ENCODE results near the gene LHX3. TPM values are rescaled to one million over a fixed set of nuclear protein-coding genes. Genes with fewer than 3 reads are reported as not detected.

The LHX3 gene
- total RNA-seq, 4 donors from 2014 or later = not detected

DNA sequence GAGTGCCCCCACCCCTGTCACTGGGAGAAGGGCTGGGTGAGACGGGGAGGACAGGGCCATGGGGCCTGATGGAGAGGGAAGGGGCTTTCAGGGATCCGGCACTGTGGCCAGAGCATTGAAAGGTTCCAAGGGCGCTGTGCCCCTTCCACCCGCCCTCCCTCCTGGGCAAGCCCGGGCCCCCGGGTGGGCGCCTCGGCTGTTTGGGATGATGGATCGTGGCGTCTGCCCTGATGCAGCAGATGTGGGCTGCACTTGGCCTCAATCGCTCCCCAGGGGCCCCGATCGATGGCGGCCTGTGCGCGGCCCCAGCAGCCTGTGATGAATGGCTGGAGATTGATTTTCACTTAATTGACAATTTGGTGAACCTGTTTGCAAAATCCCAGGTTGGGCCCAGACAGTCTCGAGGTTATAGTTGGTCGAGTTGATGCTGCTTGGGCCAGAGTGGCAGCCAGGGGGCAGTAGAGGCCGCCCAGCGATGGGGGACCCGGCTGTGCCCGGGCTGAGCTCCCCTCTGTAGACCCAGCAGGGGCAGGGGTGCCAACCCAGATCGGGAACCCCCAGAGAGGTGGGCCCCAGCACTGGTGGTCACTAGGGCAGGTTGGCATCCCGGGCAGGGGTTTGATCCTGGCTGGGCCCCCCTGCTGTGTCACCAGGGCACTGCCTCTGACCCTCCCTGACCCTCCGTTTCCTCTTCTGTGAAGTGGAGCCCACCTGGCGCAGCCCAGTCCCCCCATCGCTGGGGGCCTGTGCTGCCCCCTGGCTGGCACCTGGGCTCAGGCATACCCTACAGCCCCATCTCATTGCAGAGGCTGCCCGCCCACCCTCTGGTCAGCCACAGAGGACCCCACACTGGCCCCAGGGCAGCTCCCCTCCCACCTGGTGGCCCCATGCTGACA is 34.7 kb downstream of the LHX3 start:
- no peak for TF ChIP-seq POLR2A (IDR thresholded peaks at IDR 0.05)
- TF ChIP-seq, protein P1, sequence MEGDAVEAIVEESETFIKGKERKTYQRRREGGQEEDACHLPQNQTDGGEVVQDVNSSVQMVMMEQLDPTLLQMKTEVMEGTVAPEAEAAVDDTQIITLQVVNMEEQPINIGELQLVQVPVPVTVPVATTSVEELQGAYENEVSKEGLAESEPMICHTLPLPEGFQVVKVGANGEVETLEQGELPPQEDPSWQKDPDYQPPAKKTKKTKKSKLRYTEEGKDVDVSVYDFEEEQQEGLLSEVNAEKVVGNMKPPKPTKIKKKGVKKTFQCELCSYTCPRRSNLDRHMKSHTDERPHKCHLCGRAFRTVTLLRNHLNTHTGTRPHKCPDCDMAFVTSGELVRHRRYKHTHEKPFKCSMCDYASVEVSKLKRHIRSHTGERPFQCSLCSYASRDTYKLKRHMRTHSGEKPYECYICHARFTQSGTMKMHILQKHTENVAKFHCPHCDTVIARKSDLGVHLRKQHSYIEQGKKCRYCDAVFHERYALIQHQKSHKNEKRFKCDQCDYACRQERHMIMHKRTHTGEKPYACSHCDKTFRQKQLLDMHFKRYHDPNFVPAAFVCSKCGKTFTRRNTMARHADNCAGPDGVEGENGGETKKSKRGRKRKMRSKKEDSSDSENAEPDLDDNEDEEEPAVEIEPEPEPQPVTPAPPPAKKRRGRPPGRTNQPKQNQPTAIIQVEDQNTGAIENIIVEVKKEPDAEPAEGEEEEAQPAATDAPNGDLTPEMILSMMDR (IDR thresholded peaks at IDR 0.05) = peak in 3 of 4 experiments; percentile 11 to 39 (median 28)
- Histone ChIP-seq H3K4me3 (no peak overlapping the region), H3K27me3 (peaks cover 0 to 4% of the 10 kb centered on the region in 2 donors), H3K9me3 (no peaks in the 10 kb centered on the region), H3K4me1 (no peaks in the 10 kb centered on the region), H3K36me3 (no peaks in the 10 kb centered on the region), H3K27ac (no peak overlapping the region)
- no peak for DNase-seq
- intact Hi-C loops (cut with DNase I; ENCODE audit: low total_unique reads) = no loop called here

DNA sequence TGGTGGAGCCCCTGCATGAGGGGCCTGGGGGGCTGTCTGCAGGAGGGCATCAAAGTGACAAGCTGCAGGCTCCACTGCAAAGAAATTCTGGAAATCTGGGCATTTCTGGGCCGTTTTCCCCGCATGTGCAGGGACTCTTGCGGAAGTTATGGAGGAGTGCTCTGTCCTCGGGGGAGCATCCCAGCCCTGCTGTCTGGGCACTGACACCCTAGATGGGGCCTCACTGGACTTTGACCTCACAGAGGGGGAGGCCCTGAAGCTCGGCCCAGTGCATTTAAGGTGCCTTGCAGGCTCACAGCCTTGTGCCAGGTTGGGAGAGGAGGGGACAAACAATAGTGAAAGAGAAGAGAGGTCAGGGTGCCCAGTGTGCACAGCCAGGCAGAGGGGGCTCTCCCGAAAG is 35.4 kb downstream of the LHX3 start:
- no peak for TF ChIP-seq POLR2A (IDR thresholded peaks at IDR 0.05)
- TF ChIP-seq, protein P1 (IDR thresholded peaks at IDR 0.05) = no peak
- H3K27me3 ChIP-seq = peaks cover 0 to 4% of the 10 kb centered on the region in 2 donors
- H3K4me1 ChIP-seq = no peaks in the 10 kb centered on the region
- no peaks in the 10 kb centered on the region for H3K36me3 ChIP-seq
- H3K4me3 ChIP-seq = no peak overlapping the region
- no peak for DNase-seq
- no peak overlapping the region for H3K27ac ChIP-seq
- intact Hi-C loops (cut with DNase I; ENCODE audit: low total_unique reads) = no loop called here
- H3K9me3 ChIP-seq = no peaks in the 10 kb centered on the region

DNA sequence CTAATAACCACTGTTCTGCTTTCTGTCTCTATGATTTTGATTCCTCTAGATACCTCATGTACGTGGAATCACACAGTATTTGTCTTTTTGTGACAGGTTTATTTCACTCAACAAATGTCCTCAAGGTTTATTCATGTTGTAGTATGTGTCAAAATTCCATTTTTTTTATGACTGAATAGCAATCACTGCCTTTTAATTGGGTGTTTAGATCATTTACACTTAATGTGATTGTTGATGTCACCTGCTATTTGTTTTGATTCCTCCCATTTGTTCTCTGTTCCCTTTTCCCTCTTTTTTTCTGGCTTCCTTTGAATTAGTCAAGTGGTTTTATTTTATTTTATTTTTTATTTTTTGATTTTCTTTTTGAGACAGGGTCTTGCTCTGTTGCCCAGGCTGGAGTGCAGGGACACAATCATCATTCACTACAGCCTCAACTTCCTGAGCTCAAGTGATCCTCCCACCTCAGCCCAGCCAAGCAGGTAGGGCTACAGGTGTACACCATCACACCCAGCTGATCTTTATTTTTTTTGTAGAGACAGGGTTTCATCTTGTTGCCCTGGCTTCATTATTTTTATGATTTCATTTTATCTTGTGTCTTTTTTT is 41.6 kb downstream of the LHX3 start:
- no peak for DNase-seq
- no peaks in the 10 kb centered on the region for H3K4me1 ChIP-seq
- TF ChIP-seq, protein P1 (IDR thresholded peaks at IDR 0.05) = no peak
- TF ChIP-seq POLR2A (IDR thresholded peaks at IDR 0.05) = no peak
- H3K27ac ChIP-seq = no peak overlapping the region
- no peak overlapping the region for H3K4me3 ChIP-seq
- H3K27me3 ChIP-seq = no peaks in the 10 kb centered on the region
- no peaks in the 10 kb centered on the region for H3K36me3 ChIP-seq
- H3K9me3 ChIP-seq = no peaks in the 10 kb centered on the region
- intact Hi-C loops (cut with DNase I; ENCODE audit: low total_unique reads) = no loop called here

DNA sequence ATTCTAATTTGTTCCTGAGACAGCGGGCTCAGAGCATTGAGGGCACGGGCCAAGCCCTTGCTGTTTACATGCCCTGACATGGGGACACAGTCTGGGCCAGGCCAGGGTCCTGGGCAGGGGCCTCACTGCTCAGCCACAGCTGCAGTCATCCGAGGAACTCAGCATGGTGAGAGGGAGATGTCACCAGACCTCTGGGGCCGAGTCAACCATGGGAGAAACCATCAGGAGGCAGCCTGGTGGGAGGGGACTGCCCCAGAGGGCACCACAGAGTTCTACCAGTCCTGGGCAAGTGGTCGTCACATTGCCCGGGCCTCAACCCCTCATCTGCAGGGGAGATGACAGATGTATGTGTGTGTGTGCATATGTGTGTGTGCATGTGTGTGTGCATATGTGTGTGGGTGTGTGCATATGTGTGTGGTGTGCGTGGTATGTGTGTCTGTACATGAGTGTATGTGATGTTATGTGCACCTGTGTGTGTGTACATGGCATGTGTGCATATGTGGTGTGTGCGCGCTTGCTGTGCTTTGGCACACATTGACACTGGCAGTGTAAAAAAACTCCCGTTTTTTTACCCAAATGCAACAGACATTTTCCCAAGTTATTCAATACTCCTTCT is 43.8 kb downstream of the LHX3 start:
- no peaks in the 10 kb centered on the region for H3K4me1 ChIP-seq
- TF ChIP-seq, protein P1 (IDR thresholded peaks at IDR 0.05) = no peak
- TF ChIP-seq POLR2A (IDR thresholded peaks at IDR 0.05) = no peak

More for the DNA sequence above, 43.8 kb downstream of the LHX3 start:
- H3K9me3 ChIP-seq = no peaks in the 10 kb centered on the region
- no peak overlapping the region for H3K27ac ChIP-seq
- peaks cover 3 to 4% of the 10 kb centered on the region in 2 donors for H3K27me3 ChIP-seq
- intact Hi-C loops (cut with DNase I; ENCODE audit: low total_unique reads) = no loop called here
- no peak for DNase-seq
- H3K36me3 ChIP-seq = no peaks in the 10 kb centered on the region
- H3K4me3 ChIP-seq = no peak overlapping the region

Measured in uterus (tissue), 4 donors.